Adrenal gland (tissue), 12 donors: ENCODE data around the gene MRGPRD. TPM values are rescaled to one million over a fixed set of nuclear protein-coding genes. Genes with fewer than 3 reads are reported as not detected.

Experiments used
- DNase-seq, 7 donors: peaks; one replicate each; pipeline ENCODE4 v3.0.0-alpha.2; 2019 to 2020
- H3K27ac ChIP-seq, 5 donors: fragments of 200-600 bp; sonication (generic) in 4 of 5; 1 replicate in 3 of 5; 2 replicates in 2 of 5; pipeline versions ENCODE4 v1.5.1 to v1.8.0; 2016 to 2020; ENCODE audit warnings: mild to moderate bottlenecking in 1 of 5
- H3K27me3 ChIP-seq: fragments of 200-600 bp; 2 replicates; pipeline ENCODE4 v1.8.0; 2021
- H3K36me3 ChIP-seq, 2 donors: fragments of 200-600 bp; replicated peaks in 1 of 2; 1 replicate in 1 of 2; 2 replicates in 1 of 2; pipeline versions ENCODE4 v1.5.1 to v1.8.0; 2018 to 2022
- H3K4me1 ChIP-seq, 2 donors: fragments of 200-600 bp; replicated peaks in 1 of 2; 1 replicate in 1 of 2; 2 replicates in 1 of 2; pipeline versions ENCODE4 v1.5.1 to v1.8.0; 2018 to 2021
- H3K4me3 ChIP-seq, 4 donors: fragments of 200-600 bp; sonication (generic) in 3 of 4; one replicate each; pipeline ENCODE4 v1.5.1; 2016 to 2018
- H3K9me3 ChIP-seq, 3 donors: fragments of 200-600 bp; sonication (generic) in 1 of 3; replicated peaks in 1 of 3; 1 replicate in 2 of 3; 2 replicates in 1 of 3; pipeline versions ENCODE4 v1.5.1 to v1.8.0; 2016 to 2021
- POLR2A ChIP-seq, 2 donors: fragments of 450-650 bp; IDR thresholded peaks; one replicate each; pipeline ENCODE4 v1.6.1; 2017; ENCODE audit warnings: antibody characterized with exemption in 2 of 2, mild to moderate bottlenecking in 2 of 2, moderate library complexity in 1 of 2
- WGBS, 4 donors: extraction: QIAGEN DNeasy Blood & Tissue Kit in 2 of 4; methylation state at CpG; one replicate each; pipeline versions ENCODE4 v1.1.5 to v1.1.7; 2013 to 2017; 5-methylcytosine and 5-hydroxymethylcytosine counted together
- intact Hi-C, 2 donors: fragments of 100-400 bp; cut with DNase I; formaldehyde crosslinking; loops; one replicate each; pipeline versions ENCODE4 v1.14.1 to v1.15.0; 2022 to 2023
- polyA plus RNA-seq, 3 donors: library from polyadenylated mRNA; stranded (reverse); fragments of 200-250 nt in 2 of 3; fragments of 350-450 nt in 1 of 3; fragmentation: Illumina TruSeq in 1 of 3; extraction: RNeasy Lipid Tissue Mini Kit (QIAGEN cat#74804) in 1 of 3; gene quantifications; one replicate each; pipeline ENCODE4 v1.2.3, GENCODE V29; 2013 to 2014
- total RNA-seq, 9 donors: library from RNA; depleted of rRNA in 4 of 9; stranded (reverse); fragments of >200 nt in 4 of 9; fragments of 120-200 nt in 1 of 9; fragmentation: NEBNext Ultra II Directional in 1 of 9; extraction: Animal tissue kit (Norgen Biotek cat#: 25700) in 1 of 9; gene quantifications; one replicate each; pipeline versions ENCODE4 v1.1.0 to v1.2.4, GENCODE V29; 2013 to 2023
- TF ChIP-seq, protein P1 (sequence below), 6 experiments: fragments of 450-650 bp in 4 of 6; fragments of 200-600 bp in 2 of 6; sonication (generic) in 1 of 6; IDR thresholded peaks; 1 replicate in 5 of 6; 2 replicates in 1 of 6; pipeline versions ENCODE4 v1.5.1 to v1.8.0; 2016 to 2021; ENCODE audit warnings: antibody characterized with exemption in 6 of 6, mild to moderate bottlenecking in 2 of 6, moderate library complexity in 1 of 6
- donor health status: healthy with polysubstance abuse.
- donor health status: Bipolar disorder and iron deficiency.
- donor health status: DM: yes; HTN: yes; CAD: no.
- donor health status: DM: no; HTN: no; CAD: no.
- donor health status: DM: no; HTN: no; CAD: no.
- donor health status: DM: yes; HTN: yes; CAD: no.

Gene MRGPRD
- total and polyA plus RNA-seq, 12 donors: not detected

DNA sequence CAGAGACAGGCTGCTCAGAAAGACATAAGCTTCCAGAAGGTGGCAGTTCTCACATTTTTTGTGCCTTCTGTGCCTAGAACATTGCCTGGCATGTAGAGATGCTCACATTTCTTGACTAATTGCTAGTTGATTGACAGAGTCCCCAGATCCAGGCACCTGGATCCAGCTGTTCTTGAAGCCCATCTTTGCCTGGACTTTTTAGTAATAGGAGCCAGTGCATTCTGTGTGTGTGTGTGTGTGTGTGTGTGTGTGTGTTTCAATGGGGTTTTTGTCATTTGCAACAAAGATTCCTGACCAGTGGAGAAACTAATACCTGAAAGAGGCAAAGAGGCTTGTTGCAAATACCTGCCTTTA is 17.2 kb upstream of the MRGPRD start:
- Histone ChIP-seq H3K27me3 (no peaks in the 10 kb centered on the region), H3K4me3 (no peak overlapping the region), H3K36me3 (no peaks in the 10 kb centered on the region), H3K27ac (no peak overlapping the region), H3K4me1 (peaks cover 0 to 14% of the 10 kb centered on the region in 2 donors), H3K9me3 (no peaks in the 10 kb centered on the region)
- no peak for TF ChIP-seq POLR2A (IDR thresholded peaks at IDR 0.05)
- TF ChIP-seq, protein P1, sequence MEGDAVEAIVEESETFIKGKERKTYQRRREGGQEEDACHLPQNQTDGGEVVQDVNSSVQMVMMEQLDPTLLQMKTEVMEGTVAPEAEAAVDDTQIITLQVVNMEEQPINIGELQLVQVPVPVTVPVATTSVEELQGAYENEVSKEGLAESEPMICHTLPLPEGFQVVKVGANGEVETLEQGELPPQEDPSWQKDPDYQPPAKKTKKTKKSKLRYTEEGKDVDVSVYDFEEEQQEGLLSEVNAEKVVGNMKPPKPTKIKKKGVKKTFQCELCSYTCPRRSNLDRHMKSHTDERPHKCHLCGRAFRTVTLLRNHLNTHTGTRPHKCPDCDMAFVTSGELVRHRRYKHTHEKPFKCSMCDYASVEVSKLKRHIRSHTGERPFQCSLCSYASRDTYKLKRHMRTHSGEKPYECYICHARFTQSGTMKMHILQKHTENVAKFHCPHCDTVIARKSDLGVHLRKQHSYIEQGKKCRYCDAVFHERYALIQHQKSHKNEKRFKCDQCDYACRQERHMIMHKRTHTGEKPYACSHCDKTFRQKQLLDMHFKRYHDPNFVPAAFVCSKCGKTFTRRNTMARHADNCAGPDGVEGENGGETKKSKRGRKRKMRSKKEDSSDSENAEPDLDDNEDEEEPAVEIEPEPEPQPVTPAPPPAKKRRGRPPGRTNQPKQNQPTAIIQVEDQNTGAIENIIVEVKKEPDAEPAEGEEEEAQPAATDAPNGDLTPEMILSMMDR (IDR thresholded peaks at IDR 0.05): no peak
- intact Hi-C loops: no loop called here
- peak in 1 of 7 donors; percentile 2 for DNase-seq

DNA sequence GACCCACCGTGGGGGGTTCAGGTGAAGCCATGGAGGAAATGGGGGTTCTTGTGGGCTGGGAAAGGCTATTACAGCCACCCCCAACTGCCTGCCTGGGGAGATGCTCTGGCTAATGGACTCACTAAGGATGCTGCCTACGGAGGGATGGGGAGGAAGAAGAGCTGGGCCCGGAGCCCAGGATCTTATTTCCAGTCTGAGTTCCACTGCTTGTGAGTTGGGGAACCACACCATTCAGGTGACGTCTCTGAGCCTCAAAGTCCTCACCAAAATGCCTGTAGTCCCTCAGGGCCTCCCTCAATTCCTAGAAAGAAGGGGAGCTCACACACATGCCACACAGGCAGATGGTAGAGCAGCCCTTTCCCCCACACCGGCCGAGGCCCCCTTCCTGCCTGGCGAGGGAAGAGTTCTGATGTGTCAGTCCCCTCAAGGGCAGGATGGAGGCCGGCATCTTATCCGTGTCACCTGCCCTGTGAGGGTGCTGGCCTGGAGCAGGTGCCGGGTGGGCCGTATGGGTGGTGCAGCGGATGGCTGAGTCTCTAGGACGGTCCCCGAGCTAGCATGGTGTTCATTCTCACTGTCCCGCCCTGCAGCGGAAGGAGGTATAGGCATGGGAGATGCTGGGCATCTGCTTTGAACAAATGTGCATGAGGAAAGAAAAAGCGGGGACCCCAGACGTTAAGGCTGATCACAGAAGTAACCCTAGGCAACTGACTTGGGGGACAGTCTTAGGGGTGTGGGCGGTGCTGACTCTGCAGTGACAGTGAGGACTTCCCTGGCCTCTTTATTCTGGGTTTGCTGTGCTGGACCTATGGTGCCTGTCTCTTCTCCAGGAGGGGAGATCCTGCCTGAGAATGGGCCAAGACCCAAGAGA is 16.6 kb upstream of the MRGPRD start:
- WGBS, 4 donors: 78 to 87% (median 84%) methylated on average over 13 to 19 of the region's 19 CpGs
- DNase-seq: peak in 2 of 7 donors; percentile 11 to 35
- no peak overlapping the region for H3K27ac ChIP-seq

DNA sequence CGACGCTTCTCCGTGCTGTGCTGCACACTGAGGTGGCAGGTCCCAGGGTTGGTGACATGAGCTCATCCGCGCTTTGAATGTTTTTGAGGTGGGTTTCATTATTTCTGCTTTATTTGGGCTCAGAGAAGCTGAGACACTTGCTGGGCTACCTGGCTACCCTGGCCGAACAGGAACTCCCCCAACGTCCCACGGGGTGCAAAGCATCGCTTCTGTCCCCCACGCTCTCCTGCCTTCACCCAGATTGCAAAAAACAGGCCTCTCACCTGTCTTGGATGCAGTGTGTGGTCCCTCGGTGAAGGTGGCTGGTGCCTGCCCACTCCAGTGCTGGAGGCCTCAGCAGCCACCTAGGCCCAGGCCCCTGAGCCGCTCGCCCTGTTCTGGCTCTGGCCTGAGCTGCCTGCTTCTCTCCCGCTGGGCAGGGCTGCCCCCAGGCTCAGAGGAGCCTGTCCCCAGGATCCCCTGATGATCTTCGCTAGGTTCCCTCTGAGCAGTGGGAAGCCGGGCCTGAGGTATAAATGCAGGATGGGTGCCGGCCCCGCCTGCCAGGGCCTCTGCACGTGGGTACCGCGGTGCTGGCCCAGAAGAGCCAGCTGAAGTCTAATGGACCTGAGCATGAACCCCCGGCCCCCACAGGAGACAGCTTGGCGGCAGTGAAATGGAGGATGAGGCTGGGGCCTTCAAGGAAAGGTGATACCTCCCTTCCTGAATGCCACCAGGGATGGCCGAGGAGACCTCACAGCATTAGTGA is 15.8 kb upstream of the MRGPRD start:
- no peaks in the 10 kb centered on the region for H3K27me3 ChIP-seq
- H3K4me1 ChIP-seq: peaks cover 0 to 14% of the 10 kb centered on the region in 2 donors
- no peak for TF ChIP-seq POLR2A (IDR thresholded peaks at IDR 0.05)
- TF ChIP-seq, protein P1 (IDR thresholded peaks at IDR 0.05): no peak
- H3K36me3 ChIP-seq: no peaks in the 10 kb centered on the region
- WGBS, 4 donors: 88 to 95% (median 91%) methylated on average over 20 to 24 of the region's 24 CpGs
- intact Hi-C loops: no loop called here
- no peaks in the 10 kb centered on the region for H3K9me3 ChIP-seq
- H3K27ac ChIP-seq: no peak overlapping the region
- DNase-seq: peak in 2 of 7 donors; percentile 9 to 36
- no peak overlapping the region for H3K4me3 ChIP-seq

More for the DNA sequence above, 16.6 kb upstream of the MRGPRD start:
- no peaks in the 10 kb centered on the region for H3K9me3 ChIP-seq
- no peak overlapping the region for H3K4me3 ChIP-seq
- H3K27me3 ChIP-seq: no peaks in the 10 kb centered on the region
- intact Hi-C loops: no loop called here
- H3K36me3 ChIP-seq: no peaks in the 10 kb centered on the region
- TF ChIP-seq POLR2A (IDR thresholded peaks at IDR 0.05): no peak
- TF ChIP-seq, protein P1 (IDR thresholded peaks at IDR 0.05): no peak
- peaks cover 0 to 14% of the 10 kb centered on the region in 2 donors for H3K4me1 ChIP-seq

DNA sequence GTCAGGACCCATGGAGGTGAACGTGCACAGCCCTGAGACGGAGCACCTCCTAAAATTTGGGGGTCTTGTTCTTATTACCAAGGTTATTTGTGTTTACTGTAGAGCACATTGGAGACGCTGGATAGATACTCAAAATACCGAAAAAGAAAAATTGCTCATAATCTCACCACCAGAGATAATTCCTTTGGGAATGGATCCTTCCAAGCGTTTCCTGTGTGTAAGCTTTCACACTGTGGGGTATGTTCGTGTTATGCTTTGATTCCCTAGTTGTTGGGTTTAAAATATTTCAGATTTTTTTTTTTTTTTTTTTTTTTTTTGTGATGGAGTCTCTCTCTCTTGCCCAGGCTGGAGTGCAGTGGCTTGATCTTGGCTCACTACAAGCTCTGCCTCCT is 14.1 kb upstream of the MRGPRD start:
- intact Hi-C loops: no loop called here
- Histone ChIP-seq H3K27ac (no peak overlapping the region), H3K4me3 (no peak overlapping the region), H3K4me1 (peaks cover 0 to 5% of the 10 kb centered on the region in 2 donors), H3K9me3 (no peaks in the 10 kb centered on the region), H3K27me3 (peaks cover 5% of the 10 kb centered on the region), H3K36me3 (no peaks in the 10 kb centered on the region)
- no peak for DNase-seq
- TF ChIP-seq, protein P1 (IDR thresholded peaks at IDR 0.05): no peak
- TF ChIP-seq POLR2A (IDR thresholded peaks at IDR 0.05): no peak
- 64 to 85% (median 71%) methylated on average over 4 to 6 of the region's 6 CpGs for WGBS, 4 donors
